K562 (cell line): ENCODE data around the gene PARK7.

Source experiments
- MXI1 ChIP-seq: IDR thresholded peaks from 2 replicates; pipeline ENCODE4 v1.6.1; 2011; ENCODE audit warnings: low read depth, mild to moderate bottlenecking, improper control_type of control experiment, low read length
- NR3C1 ChIP-seq: sonication (generic); formaldehyde crosslinking; IDR thresholded peaks from 2 replicates; pipeline ENCODE4 v1.8.1; 2022; ENCODE audit warnings: missing genetic modification reagents
- SP2 ChIP-seq: IDR thresholded peaks from 2 replicates; pipeline ENCODE4 v1.6.1; 2011; ENCODE audit warnings: mild to moderate bottlenecking, low read depth, low read length, moderate library complexity; ENCODE audit not compliant: poor library complexity, severe bottlenecking; ENCODE audit errors: extremely low read depth

GRCh38 chr1:8017495-8018197, 56.1 kb downstream of the PARK7 start:
- TF ChIP-seq SP2 (no peak), NR3C1 (CRISPR knock-in tag) (no peak), MXI1 (no peak)
